Measurements from ENCODE around the gene VEGFA. TPM values are rescaled to one million over a fixed set of nuclear protein-coding genes. Genes with fewer than 3 reads are reported as not detected.

VEGFA gene
- polyA plus RNA-seq, 4 donors: 100 to 162 (median 126) TPM

- no peaks in the 10 kb centered on the region for H3K27me3 ChIP-seq (ENCODE audit: control insufficient read depth in 3 of 3, insufficient read depth in 3 of 3, low read length in 3 of 3)
- peaks cover 2 to 11% (median 6%) of the 10 kb centered on the region in 3 donors for H3K4me1 ChIP-seq (ENCODE audit: control insufficient read depth in 3 of 3, insufficient read depth in 2 of 3, low read depth in 1 of 3, low read length in 2 of 3)
- H3K27ac ChIP-seq (ENCODE audit: low read depth in 1 of 3, low read length in 2 of 3): peak overlapping the region in 1 of 3 donors; percentile 11
- WGBS, 3 donors: 90 to 93% (median 90%) methylated on average over 7 of the region's 7 CpGs
- FAIRE-seq (no peak), DNase-seq (no peak)
- H3K36me3 ChIP-seq (ENCODE audit: control insufficient read depth in 3 of 3, insufficient read depth in 2 of 3, low read depth in 1 of 3, low read length in 3 of 3): no peaks in the 10 kb centered on the region
- peaks cover 0 to 8% of the 10 kb centered on the region in 2 donors for H3K9me3 ChIP-seq (ENCODE audit: control insufficient read depth in 2 of 2, insufficient read depth in 1 of 2, low read depth in 1 of 2, low read length in 1 of 2)
- no peak overlapping the region for H3K4me3 ChIP-seq (ENCODE audit: low read depth in 1 of 3, low read length in 3 of 3)
Observed at GRCh38 chr6:43725643-43726580, 44.1 kb upstream of the VEGFA start.

GRCh38 chr6:43727634-43728033, 42.4 kb upstream of the VEGFA start:
- no peak for FAIRE-seq
- Histone ChIP-seq H3K27me3 (ENCODE audit: control insufficient read depth in 3 of 3, insufficient read depth in 3 of 3, low read length in 3 of 3) (no peaks in the 10 kb centered on the region), H3K9me3 (ENCODE audit: control insufficient read depth in 2 of 2, insufficient read depth in 1 of 2, low read depth in 1 of 2, low read length in 1 of 2) (peaks cover 0 to 8% of the 10 kb centered on the region in 2 donors), H3K4me3 (ENCODE audit: low read depth in 1 of 3, low read length in 3 of 3) (no peak overlapping the region), H3K36me3 (ENCODE audit: control insufficient read depth in 3 of 3, insufficient read depth in 2 of 3, low read depth in 1 of 3, low read length in 3 of 3) (no peaks in the 10 kb centered on the region), H3K27ac (ENCODE audit: low read depth in 1 of 3, low read length in 2 of 3) (no peak overlapping the region), H3K4me1 (ENCODE audit: control insufficient read depth in 3 of 3, insufficient read depth in 2 of 3, low read depth in 1 of 3, low read length in 2 of 3) (peaks cover 2 to 11% (median 6%) of the 10 kb centered on the region in 3 donors)
- WGBS, 3 donors: 71 to 88% (median 87%) methylated on average over 3 of the region's 3 CpGs
- no peak for DNase-seq

- peak in 1 of 2 donors; percentile 18 for DNase-seq
- H3K4me3 ChIP-seq (ENCODE audit: low read depth in 1 of 3, low read length in 3 of 3): no peak overlapping the region
- no peaks in the 10 kb centered on the region for H3K36me3 ChIP-seq (ENCODE audit: control insufficient read depth in 3 of 3, insufficient read depth in 2 of 3, low read depth in 1 of 3, low read length in 3 of 3)
- H3K4me1 ChIP-seq (ENCODE audit: control insufficient read depth in 3 of 3, insufficient read depth in 2 of 3, low read depth in 1 of 3, low read length in 2 of 3): peaks cover 2 to 11% (median 6%) of the 10 kb centered on the region in 3 donors
- WGBS, 3 donors: 17 to 61% (median 46%) methylated on average over 2 of the region's 2 CpGs
- H3K9me3 ChIP-seq (ENCODE audit: control insufficient read depth in 2 of 2, insufficient read depth in 1 of 2, low read depth in 1 of 2, low read length in 1 of 2): peaks cover 0 to 8% of the 10 kb centered on the region in 2 donors
- no peak overlapping the region for H3K27ac ChIP-seq (ENCODE audit: low read depth in 1 of 3, low read length in 2 of 3)
- no peak for FAIRE-seq
- no peaks in the 10 kb centered on the region for H3K27me3 ChIP-seq (ENCODE audit: control insufficient read depth in 3 of 3, insufficient read depth in 3 of 3, low read length in 3 of 3)
Observed at GRCh38 chr6:43728586-43728985, 41.4 kb upstream of the VEGFA start.

- FAIRE-seq (no peak), DNase-seq (peak in 1 of 2 donors; percentile 80)
- Histone ChIP-seq H3K9me3 (ENCODE audit: control insufficient read depth in 2 of 2, insufficient read depth in 1 of 2, low read depth in 1 of 2, low read length in 1 of 2) (peaks cover 0 to 8% of the 10 kb centered on the region in 2 donors), H3K4me3 (ENCODE audit: low read depth in 1 of 3, low read length in 3 of 3) (no peak overlapping the region), H3K4me1 (ENCODE audit: control insufficient read depth in 3 of 3, insufficient read depth in 2 of 3, low read depth in 1 of 3, low read length in 2 of 3) (peaks cover 2 to 9% (median 5%) of the 10 kb centered on the region in 3 donors), H3K27me3 (ENCODE audit: control insufficient read depth in 3 of 3, insufficient read depth in 3 of 3, low read length in 3 of 3) (no peaks in the 10 kb centered on the region), H3K36me3 (ENCODE audit: control insufficient read depth in 3 of 3, insufficient read depth in 2 of 3, low read depth in 1 of 3, low read length in 3 of 3) (no peaks in the 10 kb centered on the region), H3K27ac (ENCODE audit: low read depth in 1 of 3, low read length in 2 of 3) (no peak overlapping the region)
- WGBS, 3 donors: 17 to 66% (median 46%) methylated on average over 6 of the region's 6 CpGs
Observed at GRCh38 chr6:43729537-43729936, 40.5 kb upstream of the VEGFA start.

GRCh38 chr6:43730634-43731033, 39.4 kb upstream of the VEGFA start:
- FAIRE-seq: no peak

GRCh38 chr6:43733471-43734293, 36.3 kb upstream of the VEGFA start:
- no peak for FAIRE-seq
- no peak for DNase-seq
- Histone ChIP-seq H3K27me3 (ENCODE audit: control insufficient read depth in 3 of 3, insufficient read depth in 3 of 3, low read length in 3 of 3) (no peaks in the 10 kb centered on the region), H3K27ac (ENCODE audit: low read depth in 1 of 3, low read length in 2 of 3) (no peak overlapping the region), H3K4me3 (ENCODE audit: low read depth in 1 of 3, low read length in 3 of 3) (no peak overlapping the region), H3K36me3 (ENCODE audit: control insufficient read depth in 3 of 3, insufficient read depth in 2 of 3, low read depth in 1 of 3, low read length in 3 of 3) (no peaks in the 10 kb centered on the region), H3K4me1 (ENCODE audit: control insufficient read depth in 3 of 3, insufficient read depth in 2 of 3, low read depth in 1 of 3, low read length in 2 of 3) (peaks cover 0 to 19% (median 2%) of the 10 kb centered on the region in 3 donors), H3K9me3 (ENCODE audit: control insufficient read depth in 2 of 2, insufficient read depth in 1 of 2, low read depth in 1 of 2, low read length in 1 of 2) (peaks cover 0 to 15% of the 10 kb centered on the region in 2 donors)
- 42 to 43% (median 43%) methylated on average over 10 of the region's 10 CpGs for WGBS, 3 donors

More at GRCh38 chr6:43730634-43731033, 39.4 kb upstream of the VEGFA start:
- Histone ChIP-seq H3K27ac (ENCODE audit: low read depth in 1 of 3, low read length in 2 of 3) (no peak overlapping the region), H3K4me3 (ENCODE audit: low read depth in 1 of 3, low read length in 3 of 3) (no peak overlapping the region), H3K9me3 (ENCODE audit: control insufficient read depth in 2 of 2, insufficient read depth in 1 of 2, low read depth in 1 of 2, low read length in 1 of 2) (peaks cover 0 to 9% of the 10 kb centered on the region in 2 donors), H3K4me1 (ENCODE audit: control insufficient read depth in 3 of 3, insufficient read depth in 2 of 3, low read depth in 1 of 3, low read length in 2 of 3) (peaks cover 0 to 2% (median 0%) of the 10 kb centered on the region in 3 donors), H3K27me3 (ENCODE audit: control insufficient read depth in 3 of 3, insufficient read depth in 3 of 3, low read length in 3 of 3) (no peaks in the 10 kb centered on the region), H3K36me3 (ENCODE audit: control insufficient read depth in 3 of 3, insufficient read depth in 2 of 3, low read depth in 1 of 3, low read length in 3 of 3) (no peaks in the 10 kb centered on the region)
- DNase-seq: no peak

GRCh38 chr6:43734294-43734665, 35.7 kb upstream of the VEGFA start:
- FAIRE-seq: no peak
- 77 to 93% (median 87%) methylated on average over 3 of the region's 3 CpGs for whole genome bisulfite sequencing, 3 donors
- peaks cover 0 to 15% of the 10 kb centered on the region in 2 donors for H3K9me3 ChIP-seq (ENCODE audit: control insufficient read depth in 2 of 2, insufficient read depth in 1 of 2, low read depth in 1 of 2, low read length in 1 of 2)

GRCh38 chr6:43735642-43736199, 34.3 kb upstream of the VEGFA start:
- FAIRE-seq (no peak), DNase-seq (no peak)
- H3K36me3 ChIP-seq (ENCODE audit: control insufficient read depth in 3 of 3, insufficient read depth in 2 of 3, low read depth in 1 of 3, low read length in 3 of 3): no peaks in the 10 kb centered on the region
- H3K27ac ChIP-seq (ENCODE audit: low read depth in 1 of 3, low read length in 2 of 3): no peak overlapping the region
- no peak overlapping the region for H3K4me3 ChIP-seq (ENCODE audit: low read depth in 1 of 3, low read length in 3 of 3)
- peaks cover 0 to 19% (median 0%) of the 10 kb centered on the region in 3 donors for H3K4me1 ChIP-seq (ENCODE audit: control insufficient read depth in 3 of 3, insufficient read depth in 2 of 3, low read depth in 1 of 3, low read length in 2 of 3)
- 88 to 98% (median 89%) methylated on average over 2 of the region's 2 CpGs for WGBS, 3 donors
- peaks cover 0 to 7% of the 10 kb centered on the region in 2 donors for H3K9me3 ChIP-seq (ENCODE audit: control insufficient read depth in 2 of 2, insufficient read depth in 1 of 2, low read depth in 1 of 2, low read length in 1 of 2)
- H3K27me3 ChIP-seq (ENCODE audit: control insufficient read depth in 3 of 3, insufficient read depth in 3 of 3, low read length in 3 of 3): no peaks in the 10 kb centered on the region

More at GRCh38 chr6:43734294-43734665, 35.7 kb upstream of the VEGFA start:
- Histone ChIP-seq H3K4me1 (ENCODE audit: control insufficient read depth in 3 of 3, insufficient read depth in 2 of 3, low read depth in 1 of 3, low read length in 2 of 3) (peaks cover 0 to 19% (median 0%) of the 10 kb centered on the region in 3 donors), H3K27ac (ENCODE audit: low read depth in 1 of 3, low read length in 2 of 3) (no peak overlapping the region), H3K4me3 (ENCODE audit: low read depth in 1 of 3, low read length in 3 of 3) (no peak overlapping the region), H3K36me3 (ENCODE audit: control insufficient read depth in 3 of 3, insufficient read depth in 2 of 3, low read depth in 1 of 3, low read length in 3 of 3) (no peaks in the 10 kb centered on the region), H3K27me3 (ENCODE audit: control insufficient read depth in 3 of 3, insufficient read depth in 3 of 3, low read length in 3 of 3) (no peaks in the 10 kb centered on the region)
- DNase-seq: no peak

Data from small intestine (tissue), 7 donors.